GM19372 (cell line): ENCODE results near the gene SVBP.
"Not testable (repeated sequence)": the region's sequence is repeated elsewhere in the genome, so short reads cannot be mapped to it uniquely, and the experiment has no call there.

ENCODE experiments used
- ATAC-seq: cut with Tn5 transposase; IDR thresholded peaks from one replicate; pipeline ENCODE4 v1.9.1; 2021; ENCODE audit warnings: mild to moderate bottlenecking, low read depth, moderate library complexity; ENCODE audit not compliant: unreplicated experiment

The SVBP gene

DNA sequence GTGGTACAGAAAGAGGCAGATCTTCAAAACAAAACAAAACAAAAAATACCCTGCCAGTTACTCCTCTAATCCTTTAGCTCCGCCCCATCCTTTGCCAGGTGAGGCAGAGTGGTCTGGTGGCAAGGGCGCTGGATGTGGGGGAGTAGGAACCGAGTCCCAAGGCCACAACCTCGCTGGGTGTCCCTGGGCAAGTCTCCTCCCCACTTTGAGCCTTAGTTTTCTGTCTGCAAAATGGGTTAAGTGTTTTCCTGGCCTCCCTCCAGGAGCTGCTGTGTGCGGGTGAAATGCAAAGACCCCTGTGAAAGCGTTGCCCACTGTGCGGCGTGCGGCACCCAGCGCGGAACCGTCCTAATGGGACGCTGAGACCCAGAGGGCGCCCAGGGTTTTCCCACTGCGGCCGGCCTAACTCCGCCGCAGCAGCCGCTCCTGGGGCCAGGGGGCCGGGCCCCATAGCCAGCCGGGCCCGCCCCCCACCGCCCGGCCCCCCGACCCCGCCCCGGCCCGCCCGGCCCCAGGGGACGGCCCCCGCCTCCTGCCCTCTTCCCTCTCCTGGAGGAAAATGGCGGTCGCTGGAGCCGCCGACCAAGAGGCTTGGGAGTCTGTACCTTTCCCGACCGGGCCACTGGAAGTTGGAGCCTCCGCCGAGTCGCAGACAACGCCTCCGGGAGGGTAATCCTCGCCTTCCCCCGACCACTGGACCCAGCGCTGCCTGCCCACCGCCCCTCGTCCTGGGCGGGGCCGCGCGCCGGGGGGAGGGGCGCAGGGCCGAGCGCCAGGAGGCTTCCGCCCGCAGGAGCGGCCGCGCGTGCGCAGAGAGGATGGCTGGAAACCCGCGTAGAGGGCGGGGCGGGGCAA, at the start of gene SVBP, which contains the start of gene ERMAP:
Gene SVBP (minus strand): TSS at position 813 of the 855 bp plus-strand sequence. CDS start 853 bp downstream, outside the sequence.
Gene ERMAP (plus strand): TSS at position 538 of the 855 bp plus-strand sequence. CDS start 13,327 bp downstream, outside the sequence.
- peak; percentile 83 for ATAC-seq

DNA sequence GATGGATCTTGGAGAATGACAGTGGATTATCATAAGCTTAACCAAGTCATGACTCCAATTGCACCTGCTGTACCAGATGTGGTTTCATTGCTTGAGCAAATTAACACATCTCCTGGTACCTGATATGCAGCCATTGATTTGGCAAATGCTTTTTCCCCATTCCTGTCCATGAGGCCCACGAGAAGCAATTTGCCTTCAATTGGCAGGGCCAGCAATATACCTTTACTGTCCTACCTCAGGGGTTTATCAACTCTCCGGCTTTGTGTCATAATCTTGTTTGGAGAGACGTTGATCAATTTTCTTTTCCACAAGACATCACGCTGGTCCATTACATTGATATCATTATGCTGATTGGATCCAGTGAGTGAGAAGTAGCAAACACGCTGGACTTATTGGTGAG, 49.4 kb upstream of the SVBP start:
- ATAC-seq, result no peak

- ATAC-seq, result no peak
Observed at GRCh38 chr1:42861014-42861399, 43.8 kb upstream of the SVBP start.

GRCh38 chr1:42860339-42861013, 43.3 kb upstream of the SVBP start:
- no peak for ATAC-seq

GRCh38 chr1:42859366-42859765, 42.2 kb upstream of the SVBP start:
- not testable (repeated sequence) for ATAC-seq

- not testable (repeated sequence) for ATAC-seq
Observed at GRCh38 chr1:42856554-42856953, 39.4 kb upstream of the SVBP start.

DNA sequence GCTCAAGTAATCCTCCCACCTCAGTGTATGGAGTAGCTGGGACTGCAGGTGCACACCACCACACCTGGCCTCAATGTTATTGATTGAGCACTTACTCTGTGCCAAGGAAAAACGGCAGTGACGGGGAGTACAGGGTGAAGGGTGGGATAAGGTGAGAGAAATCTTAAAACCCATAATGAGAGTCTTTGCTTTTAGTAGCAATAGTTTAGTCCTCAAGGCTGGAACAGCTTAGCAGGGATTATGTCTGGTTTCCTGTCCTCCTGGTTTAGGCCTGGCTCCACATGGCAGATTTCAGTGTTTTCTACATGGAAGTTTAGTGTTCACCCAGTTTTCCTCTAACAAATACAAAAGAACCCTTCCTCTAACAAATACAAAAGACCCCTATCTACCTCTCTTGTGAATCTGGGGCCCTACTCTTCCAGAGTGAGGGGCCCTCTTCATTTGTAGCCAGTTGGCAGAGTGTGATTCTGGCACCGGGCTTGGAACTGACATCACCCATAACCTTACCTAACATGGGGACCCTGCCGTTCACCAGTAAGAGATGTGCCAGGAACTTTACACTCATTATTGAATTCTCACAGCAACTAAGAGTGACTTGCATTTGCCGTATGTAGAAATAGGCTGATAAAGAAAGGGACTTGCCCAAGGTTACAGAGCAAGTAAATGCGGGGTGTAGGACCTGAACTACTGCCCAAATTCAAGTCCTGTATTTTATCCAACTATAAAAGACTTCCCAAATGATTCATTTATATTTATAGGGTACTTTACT, 36.1 kb upstream of the SVBP start:
- no peak for ATAC-seq

GRCh38 chr1:42852608-42852980, 35.4 kb upstream of the SVBP start:
- no peak for ATAC-seq

DNA sequence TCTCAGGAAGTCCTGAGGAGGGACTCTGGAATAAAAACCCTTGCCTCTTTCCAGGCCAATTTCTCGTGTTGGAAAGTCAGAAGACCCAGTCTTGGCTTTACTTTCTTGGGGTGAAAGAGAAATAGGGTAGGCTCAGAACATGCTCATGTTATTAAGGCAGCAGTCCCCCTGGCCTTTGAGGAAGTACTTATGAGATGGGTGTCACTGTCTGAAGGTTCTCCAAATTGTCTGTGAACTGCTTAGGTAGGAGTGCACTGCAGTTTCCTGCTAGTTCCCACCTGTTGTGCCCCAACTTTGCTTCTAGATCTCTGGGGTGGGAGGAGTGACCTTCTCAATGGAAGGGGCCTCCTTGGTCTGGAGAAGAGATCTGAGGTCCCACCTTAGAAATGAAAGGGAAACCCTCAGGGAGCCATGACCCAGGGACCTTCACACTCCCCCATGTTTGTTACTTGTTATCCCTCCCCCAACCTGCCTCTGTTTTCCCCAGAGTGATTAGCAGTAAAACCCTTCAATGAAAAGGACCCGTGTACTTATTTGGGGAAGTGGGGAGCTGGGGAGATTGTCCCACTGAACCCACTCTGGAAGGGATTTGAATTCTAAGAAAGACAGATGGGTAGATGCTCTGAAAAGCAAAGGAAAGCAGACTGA, 34.9 kb upstream of the SVBP start:
- ATAC-seq, result no peak

GRCh38 chr1:42851420-42851819, 34.2 kb upstream of the SVBP start:
- ATAC-seq, result no peak

DNA sequence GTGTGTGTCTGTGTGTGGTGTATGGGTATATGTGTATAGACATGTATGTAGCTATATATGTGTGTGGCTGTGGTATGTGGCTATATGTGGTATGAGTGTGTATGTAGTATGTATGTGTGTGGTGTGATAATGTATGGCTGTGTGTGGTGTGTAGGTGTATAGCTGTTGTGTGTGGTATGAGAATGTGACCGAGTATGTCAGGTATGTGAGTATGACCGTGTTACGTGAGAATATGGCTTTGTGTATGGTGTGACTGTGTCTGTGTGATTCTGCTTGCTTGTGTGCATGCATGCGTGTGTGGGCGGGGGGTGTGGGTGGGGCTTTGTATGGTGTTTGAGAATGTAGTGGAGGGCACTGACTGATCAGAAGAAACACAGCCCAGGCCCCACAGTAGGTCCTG, 32.7 kb upstream of the SVBP start:
- ATAC-seq, result no peak

DNA sequence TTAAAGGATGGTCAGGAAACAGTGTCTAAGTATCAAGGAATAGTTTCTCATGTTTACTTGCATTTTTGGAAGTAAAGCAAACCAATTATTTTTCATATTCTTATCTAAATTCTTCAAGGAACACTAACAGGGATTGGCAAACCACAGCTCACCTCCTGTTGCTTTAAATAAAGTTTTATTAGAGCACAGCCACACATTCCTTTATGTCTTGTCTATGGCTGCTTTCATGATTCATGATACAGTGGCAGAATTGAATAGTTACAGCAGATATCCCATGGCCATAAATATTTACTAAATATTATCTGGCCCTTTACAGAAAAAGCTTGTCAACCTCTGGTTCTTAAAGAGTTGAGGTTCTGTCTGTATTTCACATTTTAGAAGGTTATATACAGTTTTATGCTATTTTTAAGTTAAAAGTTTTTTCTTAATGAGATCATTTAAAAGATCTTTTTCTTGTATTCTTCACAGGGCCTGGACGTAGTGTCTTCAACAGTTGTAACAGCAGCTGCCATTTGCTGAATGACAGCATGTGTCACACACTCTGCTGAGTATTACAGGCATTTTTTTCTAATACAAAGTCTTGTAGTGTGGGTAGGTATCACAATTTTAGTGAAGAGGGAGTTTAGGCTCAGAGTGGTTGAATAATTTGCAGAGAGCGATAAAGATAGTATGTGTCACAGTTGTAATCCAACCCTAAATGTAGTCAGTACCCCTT, 31.8 kb upstream of the SVBP start:
- no peak for ATAC-seq

DNA sequence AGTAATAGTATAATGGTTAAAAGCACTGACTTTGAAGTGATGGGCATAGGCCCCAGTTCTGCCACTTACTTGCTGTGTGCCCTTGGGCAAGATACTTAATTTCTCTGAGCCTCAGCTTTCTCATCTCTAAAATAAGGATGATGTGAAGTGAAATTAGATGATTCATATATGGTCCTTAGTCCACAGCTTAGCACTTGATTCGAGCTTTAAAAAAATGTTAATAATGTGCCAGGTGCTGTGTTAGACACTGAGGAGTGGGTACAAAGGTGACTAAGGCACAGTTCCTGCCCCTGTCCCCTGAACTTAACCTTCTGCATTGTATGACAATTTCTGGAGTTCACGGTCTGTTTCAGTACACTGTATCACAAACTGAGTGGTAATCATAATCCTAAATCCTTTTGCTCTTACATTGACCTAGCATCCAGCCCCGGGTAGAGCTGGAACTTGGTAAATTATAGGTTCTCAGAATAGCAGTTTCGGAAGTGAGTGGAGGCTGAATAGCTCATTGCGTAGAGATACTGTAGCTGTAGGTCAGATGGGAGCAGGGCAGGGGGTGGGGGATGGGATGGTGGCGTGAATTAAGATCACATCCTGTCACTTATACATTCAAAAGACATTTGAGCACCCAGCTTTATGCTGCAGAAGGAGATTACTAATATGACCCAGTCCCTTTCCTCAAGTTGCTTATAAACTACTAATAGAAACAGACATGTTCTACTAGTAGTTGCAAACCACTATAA, 30.7 kb upstream of the SVBP start:
- no peak for ATAC-seq

GRCh38 chr1:42847111-42847595, 30.0 kb upstream of the SVBP start:
- no peak for ATAC-seq

DNA sequence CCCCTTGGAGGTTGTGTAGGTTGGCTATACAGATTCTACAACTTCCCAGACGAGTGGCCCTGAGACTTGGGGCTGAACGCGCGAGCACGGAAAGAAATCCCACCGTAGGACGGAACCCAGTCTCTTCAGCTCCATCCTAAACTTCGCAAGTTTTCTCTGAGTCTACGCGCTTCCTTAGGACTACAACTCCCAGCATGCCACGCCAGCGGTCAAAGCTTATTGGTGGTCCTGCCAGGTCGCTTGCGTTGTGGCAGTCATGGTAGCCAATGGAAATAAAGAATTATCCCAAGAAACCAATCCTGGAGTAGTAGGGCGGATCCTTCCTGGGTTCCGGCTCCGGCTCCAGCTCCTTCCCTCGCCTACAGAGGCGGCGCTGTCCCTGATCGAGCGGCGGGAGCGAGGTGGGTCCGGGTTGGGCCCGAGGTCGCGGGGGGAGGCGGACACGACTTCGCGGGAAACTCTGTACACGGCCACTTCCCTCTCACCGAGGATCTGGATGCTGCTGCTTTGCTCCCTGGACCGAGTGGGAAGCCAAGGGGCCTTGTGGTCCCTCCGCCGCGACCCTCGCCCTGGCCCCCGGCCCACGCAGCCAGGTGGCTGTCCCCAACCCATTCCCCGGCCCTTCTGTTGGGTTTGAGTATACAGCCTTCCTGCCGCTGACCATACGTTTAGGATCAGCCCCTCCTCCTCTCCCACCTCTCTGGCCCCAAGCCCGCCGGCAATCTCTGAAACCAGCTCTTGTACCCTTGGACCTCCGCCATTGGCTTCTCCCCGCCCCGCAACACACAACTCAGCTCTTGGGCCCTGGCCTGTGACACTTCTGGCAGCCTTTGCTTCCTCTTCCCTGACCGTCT, 29.3 kb upstream of the SVBP start, which contains the start of gene ZNF691:
Gene ZNF691 (plus strand): TSS at position 357 of the 854 bp plus-strand sequence. CDS start 3,046 bp downstream, outside the sequence.
- ATAC-seq, result peak; percentile 86

DNA sequence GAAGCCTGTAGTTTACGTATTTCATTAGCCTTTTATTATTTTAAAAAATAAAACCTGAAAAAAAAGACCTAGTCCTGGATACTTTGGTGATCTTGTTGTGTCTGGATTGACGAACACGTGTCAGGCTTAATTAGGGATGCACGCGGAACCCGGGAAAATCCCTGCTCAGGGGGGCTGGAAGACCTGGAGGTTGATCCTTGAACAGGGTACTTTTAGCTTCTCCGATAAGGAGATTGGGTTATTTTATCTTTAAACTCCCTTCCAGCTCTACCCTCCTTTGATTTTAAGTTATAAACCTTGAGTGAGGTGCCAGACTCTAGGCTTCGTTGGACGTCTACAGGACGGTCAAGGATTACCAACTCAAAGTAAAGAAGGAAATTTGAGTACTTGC, 28.7 kb upstream of the SVBP start:
- ATAC-seq, result peak; percentile 16

GRCh38 chr1:42845193-42845592, 28.0 kb upstream of the SVBP start:
- ATAC-seq, result no peak

- no peak for ATAC-seq
Observed at GRCh38 chr1:42844592-42845140, 27.5 kb upstream of the SVBP start.
